ENCODE measurements around the gene CNOT11.

The CNOT11 gene

DNA sequence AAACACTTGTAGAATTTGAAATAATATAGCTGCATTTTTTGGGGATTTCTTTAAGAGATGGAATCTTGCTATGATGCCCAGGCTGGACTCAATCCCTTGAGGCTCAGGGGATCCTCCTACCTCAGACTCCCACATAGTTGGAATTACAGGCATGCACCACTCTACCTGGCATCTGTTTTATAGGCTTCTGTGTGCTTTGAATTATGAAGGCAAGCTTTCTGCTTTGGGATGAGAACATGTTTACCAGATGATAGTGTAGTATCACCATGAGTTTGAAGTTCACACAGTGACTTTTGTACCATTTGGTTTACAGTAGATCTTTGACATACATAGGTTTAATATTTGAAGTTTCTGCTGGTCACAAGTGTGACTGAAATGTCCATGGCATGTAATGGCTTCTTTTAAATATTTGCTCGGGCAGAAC lies 10.7 kb downstream of the CNOT11 start:
- H3K4me1 ChIP-seq (ENCODE audit: control insufficient read depth, low read length) = no peaks in the 10 kb centered on the region
- H3K36me3 ChIP-seq (ENCODE audit: control insufficient read depth, low read length) = peaks cover 88% of the 10 kb centered on the region
- H3F3A ChIP-seq (ENCODE audit: control insufficient read depth, insufficient read depth) = peaks cover 5% of the 10 kb centered on the region
- H3K9me3 ChIP-seq (ENCODE audit: control insufficient read depth, insufficient read depth, low read length) = no peaks in the 10 kb centered on the region
- no peak for TF ChIP-seq EZH2phosphoT487 (IDR thresholded peaks at IDR 0.05; ENCODE audit: borderline replicate concordance, low read length)
- H3K4me2 ChIP-seq (ENCODE audit: low read length) = no peak overlapping the region
- no peaks in the 10 kb centered on the region for H4K20me1 ChIP-seq (ENCODE audit: control insufficient read depth, insufficient read depth, low read depth, low read length)
- no peaks in the 10 kb centered on the region for H3K9me2 ChIP-seq (replicated peaks; ENCODE audit: control insufficient read depth, low read length)
- no peak overlapping the region for H3K27ac ChIP-seq (ENCODE audit: low read depth, low read length)
- H3K79me2 ChIP-seq (ENCODE audit: control insufficient read depth, low read length) = peaks cover 29% of the 10 kb centered on the region
- no peaks in the 10 kb centered on the region for H3K27me3 ChIP-seq (ENCODE audit: control insufficient read depth, low read length)
- H3K4me3 ChIP-seq (ENCODE audit: low read length) = no peak overlapping the region

DNA sequence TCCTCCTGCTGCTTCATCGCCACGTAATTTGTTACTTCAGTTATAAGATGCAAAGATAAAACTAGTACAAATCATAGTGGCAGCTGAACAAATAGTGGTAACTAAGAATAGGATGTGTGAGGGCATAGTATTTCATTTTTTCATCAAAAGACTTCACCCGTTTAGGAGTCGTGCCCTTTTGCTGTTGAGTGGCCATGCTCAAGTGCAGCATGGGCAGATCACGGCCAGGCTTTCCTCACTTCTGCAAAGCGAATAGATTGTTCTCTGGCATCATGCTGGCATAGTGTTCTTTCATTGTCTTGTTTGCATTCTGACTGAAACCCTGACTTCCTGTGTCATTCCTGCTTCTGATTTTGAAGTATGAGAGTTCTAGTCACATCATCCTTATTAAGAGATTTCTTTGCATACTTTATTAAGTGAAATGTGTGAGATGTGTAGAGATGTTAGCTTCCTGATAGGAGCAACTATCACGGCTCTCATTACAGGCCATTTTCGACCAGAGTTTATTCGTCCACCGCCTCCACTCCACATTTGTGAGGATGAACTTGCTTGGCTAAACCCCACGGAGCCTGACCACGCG lies 11.8 kb downstream of the CNOT11 start:
- no peak overlapping the region for H3K27ac ChIP-seq (ENCODE audit: low read depth, low read length)
- H3K4me2 ChIP-seq (ENCODE audit: low read length) = no peak overlapping the region
- no peaks in the 10 kb centered on the region for H4K20me1 ChIP-seq (ENCODE audit: control insufficient read depth, insufficient read depth, low read depth, low read length)
- no peaks in the 10 kb centered on the region for H3K9me3 ChIP-seq (ENCODE audit: control insufficient read depth, insufficient read depth, low read length)
- no peaks in the 10 kb centered on the region for H3K9me2 ChIP-seq (replicated peaks; ENCODE audit: control insufficient read depth, low read length)
- TF ChIP-seq, protein P1, sequence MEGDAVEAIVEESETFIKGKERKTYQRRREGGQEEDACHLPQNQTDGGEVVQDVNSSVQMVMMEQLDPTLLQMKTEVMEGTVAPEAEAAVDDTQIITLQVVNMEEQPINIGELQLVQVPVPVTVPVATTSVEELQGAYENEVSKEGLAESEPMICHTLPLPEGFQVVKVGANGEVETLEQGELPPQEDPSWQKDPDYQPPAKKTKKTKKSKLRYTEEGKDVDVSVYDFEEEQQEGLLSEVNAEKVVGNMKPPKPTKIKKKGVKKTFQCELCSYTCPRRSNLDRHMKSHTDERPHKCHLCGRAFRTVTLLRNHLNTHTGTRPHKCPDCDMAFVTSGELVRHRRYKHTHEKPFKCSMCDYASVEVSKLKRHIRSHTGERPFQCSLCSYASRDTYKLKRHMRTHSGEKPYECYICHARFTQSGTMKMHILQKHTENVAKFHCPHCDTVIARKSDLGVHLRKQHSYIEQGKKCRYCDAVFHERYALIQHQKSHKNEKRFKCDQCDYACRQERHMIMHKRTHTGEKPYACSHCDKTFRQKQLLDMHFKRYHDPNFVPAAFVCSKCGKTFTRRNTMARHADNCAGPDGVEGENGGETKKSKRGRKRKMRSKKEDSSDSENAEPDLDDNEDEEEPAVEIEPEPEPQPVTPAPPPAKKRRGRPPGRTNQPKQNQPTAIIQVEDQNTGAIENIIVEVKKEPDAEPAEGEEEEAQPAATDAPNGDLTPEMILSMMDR (IDR thresholded peaks at IDR 0.05; ENCODE audit: low read depth, low read length, poor library complexity, severe bottlenecking) = no peak
- TF ChIP-seq EZH2phosphoT487 (IDR thresholded peaks at IDR 0.05; ENCODE audit: borderline replicate concordance, low read length) = no peak
- H3K79me2 ChIP-seq (ENCODE audit: control insufficient read depth, low read length) = peaks cover 18% of the 10 kb centered on the region
- no peaks in the 10 kb centered on the region for H3K4me1 ChIP-seq (ENCODE audit: control insufficient read depth, low read length)
- peaks cover 5% of the 10 kb centered on the region for H3F3A ChIP-seq (ENCODE audit: control insufficient read depth, insufficient read depth)
- no peaks in the 10 kb centered on the region for H3K27me3 ChIP-seq (ENCODE audit: control insufficient read depth, low read length)
- no peak overlapping the region for H3K4me3 ChIP-seq (ENCODE audit: low read length)
- peaks cover 88% of the 10 kb centered on the region for H3K36me3 ChIP-seq (ENCODE audit: control insufficient read depth, low read length)

DNA sequence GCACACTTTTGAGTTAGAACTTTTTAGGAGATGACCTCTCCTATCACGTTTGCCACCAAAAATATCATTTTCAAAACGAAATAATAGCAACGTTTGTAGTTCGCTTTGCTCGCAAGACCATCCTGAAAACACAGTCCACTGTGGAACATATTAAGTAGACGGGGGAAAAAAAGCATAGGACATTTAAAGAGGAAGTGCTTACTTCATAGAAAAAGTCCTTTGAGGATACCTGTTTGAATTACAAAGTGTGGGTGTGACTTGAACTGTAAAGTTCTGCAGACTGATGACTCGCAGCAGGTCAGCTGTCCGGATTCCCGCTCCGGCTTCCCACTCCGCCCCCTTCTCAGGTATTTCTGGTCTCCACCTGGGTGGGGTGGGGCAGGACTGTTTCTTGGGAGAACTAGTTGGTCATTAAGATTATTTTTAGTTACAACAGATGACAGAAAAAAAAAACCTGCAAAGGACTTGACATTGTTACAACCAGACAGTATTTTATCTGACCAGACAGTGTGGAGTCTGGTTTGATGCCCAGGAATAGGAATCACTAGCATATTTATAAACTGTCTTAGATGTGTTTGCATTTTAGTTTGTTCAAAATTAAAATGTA lies 13.3 kb downstream of the CNOT11 start:
- no peaks in the 10 kb centered on the region for H3K4me1 ChIP-seq (ENCODE audit: control insufficient read depth, low read length)
- H3K4me2 ChIP-seq (ENCODE audit: low read length) = no peak overlapping the region

More for the DNA sequence above, 13.3 kb downstream of the CNOT11 start:
- Histone ChIP-seq H3F3A (ENCODE audit: control insufficient read depth, insufficient read depth) (peaks cover 11% of the 10 kb centered on the region), H3K36me3 (ENCODE audit: control insufficient read depth, low read length) (peaks cover 93% of the 10 kb centered on the region), H3K79me2 (ENCODE audit: control insufficient read depth, low read length) (peaks cover 9% of the 10 kb centered on the region), H4K20me1 (ENCODE audit: control insufficient read depth, insufficient read depth, low read depth, low read length) (no peaks in the 10 kb centered on the region), H3K27ac (ENCODE audit: low read depth, low read length) (no peak overlapping the region), H3K9me3 (ENCODE audit: control insufficient read depth, insufficient read depth, low read length) (no peaks in the 10 kb centered on the region), H3K9me2 (replicated peaks; ENCODE audit: control insufficient read depth, low read length) (no peaks in the 10 kb centered on the region), H3K27me3 (ENCODE audit: control insufficient read depth, low read length) (no peaks in the 10 kb centered on the region), H3K4me3 (ENCODE audit: low read length) (no peak overlapping the region)
- TF ChIP-seq, protein P1 (IDR thresholded peaks at IDR 0.05; ENCODE audit: low read depth, low read length, poor library complexity, severe bottlenecking) = no peak
- no peak for TF ChIP-seq EZH2phosphoT487 (IDR thresholded peaks at IDR 0.05; ENCODE audit: borderline replicate concordance, low read length)
